ENCODE results near the gene TMEM272. TPM values are rescaled to one million over a fixed set of nuclear protein-coding genes. Genes with fewer than 3 reads are reported as not detected.

TMEM272 gene
- total and polyA plus RNA-seq, 2 of the 4 experiments (the other 2 are of a cell fraction), result not detected

- ChIA-PET POLR2A (ENCODE audit: unreplicated experiment) (no interaction called here), CTCF (no interaction called here)
- Histone ChIP-seq H3K79me1 (ENCODE audit: low read depth in 1 of 2, low read length in 2 of 2) (no peaks in the 10 kb centered on the region), H4K8ac (ENCODE audit: low read depth in 2 of 2, low read length in 2 of 2) (no peak overlapping the region), H3K9ac (ENCODE audit: low read depth, low read length) (no peak overlapping the region), H3K4me1 (ENCODE audit: control insufficient read depth, insufficient read depth, low read length) (no peaks in the 10 kb centered on the region), H3K56ac (ENCODE audit: extremely low read depth, insufficient read depth, low read length) (no peak overlapping the region), H2BK120ac (ENCODE audit: low read depth, low read length) (no peak overlapping the region), H3K4me3 (ENCODE audit: insufficient read depth, low read depth, low read length) (no peak overlapping the region), H3K4ac (ENCODE audit: low read depth, low read length) (no peak overlapping the region), H3K9me3 (ENCODE audit: control insufficient read depth, insufficient read depth, low read length) (no peaks in the 10 kb centered on the region), H2AFZ (replicated peaks; ENCODE audit: low read length, poor library complexity) (no peak overlapping the region), H3K27me3 (ENCODE audit: control insufficient read depth, insufficient read depth, low read length) (peaks cover 10% of the 10 kb centered on the region), H4K91ac (ENCODE audit: insufficient read depth, low read depth, low read length) (no peak overlapping the region), H3K18ac (ENCODE audit: low read depth, low read length) (no peak overlapping the region), H3K23ac (ENCODE audit: low read depth, low read length) (no peak overlapping the region), H2BK20ac (ENCODE audit: low read depth, low read length) (no peak overlapping the region), H3K4me2 (ENCODE audit: low read depth, low read length) (no peak overlapping the region), H2AK5ac (ENCODE audit: low read depth, low read length) (no peak overlapping the region), H2BK15ac (ENCODE audit: low read depth, low read length) (no peak overlapping the region), H2BK5ac (ENCODE audit: low read depth, low read length, poor library complexity, severe bottlenecking) (no peak overlapping the region), H4K20me1 (ENCODE audit: insufficient read depth, low read length) (no peaks in the 10 kb centered on the region), H3K27ac (ENCODE audit: insufficient read depth, low read length) (no peak overlapping the region), H2AK9ac (replicated peaks; ENCODE audit: low read depth, low read length, poor library complexity) (no peak overlapping the region), H3K9me1 (ENCODE audit: insufficient read depth, low read length) (no peaks in the 10 kb centered on the region; the same call in 1 of the 2 replicates), H3K36me3 (ENCODE audit: control insufficient read depth, insufficient read depth, low read length) (no peaks in the 10 kb centered on the region), H4K5ac (ENCODE audit: low read depth, low read length) (no peak overlapping the region), H3K14ac (replicated peaks; ENCODE audit: low read depth, low read length) (no peak overlapping the region)
- in situ Hi-C loops (cut with MboI; ENCODE audit: low sequenced_read_pairs), result no loop called here
- WGBS, 2 experiments (ENCODE audit: extremely low coverage in 2 of 2, insufficient read length in 1 of 2), result 87% methylated on average over 3 of the region's 6 CpGs; no CpG with 5 or more reads in 1 of the 2 experiments
- ATAC-seq (ENCODE audit: low read depth) (no peak), DNase-seq (no peak)
- no TSS peak for BruUV-seq (replicated peaks)
- intact Hi-C loops (cut with micrococcal nuclease), result no loop called here
- no peak for TF ChIP-seq USF2 (IDR thresholded peaks at IDR 0.05; ENCODE audit: low read depth, low read length)
- no peak for TF ChIP-seq CEBPB (IDR thresholded peaks at IDR 0.05; ENCODE audit: low read depth, low read length)
- no peak for TF ChIP-seq FOS (IDR thresholded peaks at IDR 0.05; ENCODE audit: low read depth, low read length)
- no peak for TF ChIP-seq CTCF (conservative IDR thresholded peaks at IDR 0.05; ENCODE audit: low read depth, low read length)
- no peak for TF ChIP-seq ELK1 (IDR thresholded peaks at IDR 0.05; ENCODE audit: borderline replicate concordance, low read depth, low read length)
- no peak for TF ChIP-seq RAD21 (IDR thresholded peaks at IDR 0.05; ENCODE audit: low read length)
- no peak for TF ChIP-seq BHLHE40 (IDR thresholded peaks at IDR 0.05; ENCODE audit: low read depth, low read length)
- TF ChIP-seq CHD1 (IDR thresholded peaks at IDR 0.05; ENCODE audit: low read depth, low read length), result no peak
- TF ChIP-seq RCOR1 (IDR thresholded peaks at IDR 0.05; ENCODE audit: insufficient replicate concordance, low read length), result no peak
- TF ChIP-seq RFX5 (IDR thresholded peaks at IDR 0.05; ENCODE audit: low read depth, low read length), result no peak
- TF ChIP-seq NFE2L2 (IDR thresholded peaks at IDR 0.05; ENCODE audit: low read depth, low read length), result no peak
- no peak for TF ChIP-seq SMC3 (IDR thresholded peaks at IDR 0.05; ENCODE audit: low read depth, low read length)
- no peak for TF ChIP-seq MXI1 (IDR thresholded peaks at IDR 0.05; ENCODE audit: borderline replicate concordance, low read depth, low read length)
- dilution Hi-C loops (cut with HindIII; ENCODE audit: low sequenced_read_pairs, unreplicated experiment), result no loop called here
Observed at GRCh38 chr13:51772781-51773180, 72.2 kb downstream of the TMEM272 start.
